Cardiac muscle cell (in vitro differentiated cells and primary cell): ENCODE results near the gene RPL19. TPM values are rescaled to one million over a fixed set of nuclear protein-coding genes. Genes with fewer than 3 reads are reported as not detected.

Experiments
- DNase-seq, 2 donors: peaks; one replicate each; pipeline versions ENCODE4 v3.0.0 to v3.0.0-alpha.2; 2010 to 2017; ENCODE audit warnings: low read depth in 1 of 2, low spot score in 1 of 2
- H3K27ac ChIP-seq: fragments of 200-600 bp; sonication (generic); 2 replicates; pipeline ENCODE4 v1.5.1; 2016
- H3K27me3 ChIP-seq: fragments of 200-600 bp; sonication (generic); 2 replicates; pipeline ENCODE4 v1.6.0; 2016; ENCODE audit warnings: control low read depth
- H3K36me3 ChIP-seq: fragments of 200-600 bp; sonication (generic); 2 replicates; pipeline ENCODE4 v1.5.1; 2016; ENCODE audit warnings: control low read depth
- H3K4me1 ChIP-seq: fragments of 200-600 bp; sonication (generic); 2 replicates; pipeline ENCODE4 v1.8.1; 2017; ENCODE audit warnings: low read depth, mild to moderate bottlenecking, mixed run types
- H3K4me3 ChIP-seq: fragments of 200-600 bp; sonication (generic); 2 replicates; pipeline ENCODE4 v1.5.1; 2016; ENCODE audit warnings: mild to moderate bottlenecking
- H3K9me3 ChIP-seq: fragments of 200-600 bp; sonication (generic); 2 replicates; pipeline ENCODE4 v1.5.1; 2017; ENCODE audit warnings: low read depth, mild to moderate bottlenecking, control low read depth
- polyA plus RNA-seq: library from polyadenylated mRNA; unstranded; fragments of >200 nt; fragmentation: Nextera tagmentation; extraction: Ambion mirVana; gene quantifications from 2 replicates; pipeline ENCODE4 v1.2.1, GENCODE V29; 2016
- total RNA-seq: library from RNA; depleted of rRNA; stranded (reverse); fragments of >200 nt; gene quantifications from 2 replicates; pipeline ENCODE4 v1.2.3, GENCODE V29; 2016
- TF ChIP-seq, protein P1 (sequence below): IDR thresholded peaks from 2 replicates; pipeline ENCODE4 v1.5.1; 2012; ENCODE audit warnings: low read depth, mild to moderate bottlenecking, low read length

RPL19 gene
- total and polyA plus RNA-seq, 2 experiments from 2014 or later = 761 to 3,028 TPM

GRCh38 chr17:39181303-39181702 is 18.8 kb upstream of the RPL19 start:
- Histone ChIP-seq H3K27ac (no peak overlapping the region), H3K36me3 (peaks cover 6% of the 10 kb centered on the region), H3K4me1 (no peaks in the 10 kb centered on the region), H3K9me3 (no peaks in the 10 kb centered on the region), H3K27me3 (no peaks in the 10 kb centered on the region), H3K4me3 (no peak overlapping the region)
- TF ChIP-seq, protein P1, sequence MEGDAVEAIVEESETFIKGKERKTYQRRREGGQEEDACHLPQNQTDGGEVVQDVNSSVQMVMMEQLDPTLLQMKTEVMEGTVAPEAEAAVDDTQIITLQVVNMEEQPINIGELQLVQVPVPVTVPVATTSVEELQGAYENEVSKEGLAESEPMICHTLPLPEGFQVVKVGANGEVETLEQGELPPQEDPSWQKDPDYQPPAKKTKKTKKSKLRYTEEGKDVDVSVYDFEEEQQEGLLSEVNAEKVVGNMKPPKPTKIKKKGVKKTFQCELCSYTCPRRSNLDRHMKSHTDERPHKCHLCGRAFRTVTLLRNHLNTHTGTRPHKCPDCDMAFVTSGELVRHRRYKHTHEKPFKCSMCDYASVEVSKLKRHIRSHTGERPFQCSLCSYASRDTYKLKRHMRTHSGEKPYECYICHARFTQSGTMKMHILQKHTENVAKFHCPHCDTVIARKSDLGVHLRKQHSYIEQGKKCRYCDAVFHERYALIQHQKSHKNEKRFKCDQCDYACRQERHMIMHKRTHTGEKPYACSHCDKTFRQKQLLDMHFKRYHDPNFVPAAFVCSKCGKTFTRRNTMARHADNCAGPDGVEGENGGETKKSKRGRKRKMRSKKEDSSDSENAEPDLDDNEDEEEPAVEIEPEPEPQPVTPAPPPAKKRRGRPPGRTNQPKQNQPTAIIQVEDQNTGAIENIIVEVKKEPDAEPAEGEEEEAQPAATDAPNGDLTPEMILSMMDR = no peak
- DNase-seq = no peak

DNA sequence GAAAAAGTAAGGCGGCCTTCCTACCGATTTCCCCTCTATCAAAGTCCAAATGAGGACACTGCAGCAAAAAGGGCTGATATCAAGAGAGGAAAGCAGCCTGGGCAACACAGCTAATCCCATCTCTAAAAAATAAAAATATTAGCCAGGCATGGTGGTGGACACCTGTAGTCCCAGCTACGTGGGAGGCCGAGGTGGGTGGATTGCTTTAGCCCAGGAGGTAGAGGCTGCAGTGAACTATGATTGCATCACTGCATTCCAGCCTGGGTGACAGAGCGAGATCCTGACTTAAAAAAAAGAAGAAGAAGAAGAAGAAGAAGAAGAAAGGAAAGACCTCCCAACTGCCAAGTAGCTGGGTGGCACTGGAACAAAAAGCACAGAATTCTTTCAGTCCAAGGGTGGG is 17.0 kb upstream of the RPL19 start:
- peaks cover 22% of the 10 kb centered on the region for H3K36me3 ChIP-seq
- H3K27me3 ChIP-seq = no peaks in the 10 kb centered on the region
- TF ChIP-seq, protein P1 = no peak
- no peaks in the 10 kb centered on the region for H3K4me1 ChIP-seq
- H3K9me3 ChIP-seq = no peaks in the 10 kb centered on the region
- DNase-seq = no peak
- H3K4me3 ChIP-seq = no peak overlapping the region
- no peak overlapping the region for H3K27ac ChIP-seq

DNA sequence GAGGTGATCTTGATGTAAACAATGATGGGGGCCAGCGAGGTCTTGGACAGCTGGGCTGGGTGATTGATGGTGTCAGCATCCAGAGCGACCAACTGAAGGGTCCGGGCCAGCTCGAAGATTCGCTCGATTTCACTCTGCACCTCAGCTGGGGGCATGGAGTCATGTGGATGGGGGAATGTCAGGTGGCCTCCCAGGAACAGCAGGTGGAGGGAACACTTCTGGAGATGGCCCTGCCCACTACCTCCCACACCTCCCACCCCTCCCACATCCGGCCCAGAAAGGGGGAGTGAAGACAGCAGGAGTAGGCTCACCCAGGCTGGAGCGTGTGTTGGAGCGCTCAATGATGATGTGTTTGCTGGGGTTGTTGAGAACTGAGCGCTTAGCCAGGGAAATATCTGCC is 16.4 kb upstream of the RPL19 start:
- Histone ChIP-seq H3K27me3 (no peaks in the 10 kb centered on the region), H3K27ac (no peak overlapping the region), H3K4me1 (no peaks in the 10 kb centered on the region), H3K36me3 (peaks cover 25% of the 10 kb centered on the region), H3K4me3 (no peak overlapping the region), H3K9me3 (no peaks in the 10 kb centered on the region)
- no peak for DNase-seq
- TF ChIP-seq, protein P1 = no peak

GRCh38 chr17:39186481-39187002 is 13.5 kb upstream of the RPL19 start:
- Histone ChIP-seq H3K4me3 (no peak overlapping the region), H3K27me3 (no peaks in the 10 kb centered on the region), H3K27ac (no peak overlapping the region), H3K36me3 (peaks cover 36% of the 10 kb centered on the region), H3K9me3 (no peaks in the 10 kb centered on the region), H3K4me1 (no peaks in the 10 kb centered on the region)
- TF ChIP-seq, protein P1 = no peak
- no peak for DNase-seq

DNA sequence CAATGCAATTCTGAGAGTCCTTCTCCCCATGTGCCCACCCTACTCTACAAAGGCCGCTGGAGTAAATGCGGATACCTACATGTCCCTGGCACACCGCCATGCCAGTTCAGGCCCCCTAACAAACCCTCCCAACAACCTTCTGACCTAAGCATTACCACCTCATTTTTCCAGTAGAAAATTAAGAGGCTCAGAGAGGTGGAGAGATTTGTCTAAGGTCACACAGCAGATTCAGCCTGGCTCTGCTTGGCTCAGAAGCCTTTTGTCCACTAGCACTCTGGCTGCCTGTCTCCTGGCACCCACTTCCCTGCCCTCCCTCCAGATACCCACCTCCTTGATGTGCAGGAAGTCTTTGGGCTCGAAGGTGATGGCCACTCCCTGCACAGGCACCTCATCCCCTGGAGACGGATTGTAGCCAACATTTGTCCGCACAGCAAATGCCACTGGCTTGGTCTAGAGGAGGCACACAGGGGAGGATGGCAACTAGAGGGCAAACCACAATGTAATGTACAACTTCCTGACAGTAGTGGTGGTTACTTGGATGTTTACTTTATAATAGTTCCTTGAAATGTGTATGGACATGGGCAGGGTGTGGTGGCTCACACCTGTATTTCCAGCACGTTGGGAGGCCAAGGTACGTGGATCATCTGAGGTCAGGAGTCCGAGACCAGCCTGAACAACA is 12.8 kb upstream of the RPL19 start:
- no peak for DNase-seq
- Histone ChIP-seq H3K36me3 (peaks cover 36% of the 10 kb centered on the region), H3K9me3 (no peaks in the 10 kb centered on the region), H3K4me3 (no peak overlapping the region), H3K27me3 (no peaks in the 10 kb centered on the region), H3K27ac (no peak overlapping the region), H3K4me1 (no peaks in the 10 kb centered on the region)
- TF ChIP-seq, protein P1 = no peak
